ENCODE data around the gene UROC1. TPM values are rescaled to one million over a fixed set of nuclear protein-coding genes. Genes with fewer than 3 reads are reported as not detected.

UROC1 gene
- polyA plus RNA-seq, 1 of the 3 experiments (the other 2 are of a cell fraction), result not detected

GRCh38 chr3:126432361-126433104 is 85.0 kb downstream of the UROC1 start (continued):
- no peak for TF ChIP-seq NFIC (IDR thresholded peaks at IDR 0.05; ENCODE audit: borderline replicate concordance)

Small RNA genes within 50 kb of the gene (small RNA-seq; reads per million reads assigned to genes)
- 0 to 1.1 (median 0) reads per million in 7 experiments for gene RNA5SP138

Other genes with a start within 250 kb of the UROC1 start
- 0.28 and 0.39 TPM in 2 replicates for gene KLF15, start 160.4 kb downstream of the UROC1 start, polyA plus RNA-seq (2012; rRNA removed)
- not detected in 2 replicates for gene CFAP100, start 122.9 kb downstream of the UROC1 start, polyA plus RNA-seq (2012; rRNA removed)
- gene ZXDC, start 41.9 kb downstream of the UROC1 start, polyA plus RNA-seq (2012; rRNA removed), result 8.5 and 9.1 TPM in 2 replicates
- gene CHST13, start 6.4 kb upstream of the UROC1 start, polyA plus RNA-seq (2012; rRNA removed), result 0.37 and 0.41 TPM in 2 replicates
- gene C3orf22, start 41.2 kb upstream of the UROC1 start, polyA plus RNA-seq (2012; rRNA removed), result not detected in 2 replicates
- gene TXNRD3, start 137.4 kb upstream of the UROC1 start, polyA plus RNA-seq (2012; rRNA removed), result 4.7 and 5.2 TPM in 2 replicates
- 42.5 and 45.0 TPM in 2 replicates for gene CHCHD6, start 186.5 kb upstream of the UROC1 start, polyA plus RNA-seq (2012; rRNA removed)